MM.1S (cell line): ENCODE data around the gene FBN2.

Experiments
- DNase-seq: peaks from one replicate; pipeline ENCODE4 v3.0.0-alpha.2; 2015
- H2AFZ ChIP-seq: fragments of 300-600 bp; sonication (generic); 2 replicates; pipeline ENCODE4 v1.6.0; 2016; ENCODE audit warnings: antibody characterized with exemption, low read length
- H3F3A ChIP-seq: fragments of 300-600 bp; sonication (generic); 2 replicates; pipeline ENCODE4 v1.6.1; 2016; ENCODE audit warnings: mild to moderate bottlenecking, antibody characterized with exemption, low read length, moderate library complexity, mixed read lengths; ENCODE audit not compliant: insufficient read depth
- H3K27ac ChIP-seq: fragments of 300-600 bp; sonication (generic); 2 replicates; pipeline ENCODE4 v1.5.1; 2016; ENCODE audit warnings: mild to moderate bottlenecking, low read length
- H3K27me3 ChIP-seq: fragments of 300-600 bp; sonication (generic); replicated peaks from 2 replicates; pipeline ENCODE4 v1.6.0; 2016; ENCODE audit warnings: low read length; ENCODE audit not compliant: insufficient read depth
- H3K36me3 ChIP-seq: fragments of 300-600 bp; sonication (generic); replicated peaks from 2 replicates; pipeline ENCODE4 v1.6.1; 2016; ENCODE audit warnings: mild to moderate bottlenecking, low read length, mixed read lengths; ENCODE audit not compliant: insufficient read depth
- H3K4me1 ChIP-seq: fragments of 300-600 bp; sonication (generic); 2 replicates; pipeline ENCODE4 v1.6.1; 2016; ENCODE audit warnings: low read length, mixed read lengths
- H3K4me2 ChIP-seq: fragments of 300-600 bp; sonication (generic); 2 replicates; pipeline ENCODE4 v1.6.0; 2016; ENCODE audit warnings: low read depth, low read length
- H3K4me3 ChIP-seq: fragments of 300-600 bp; sonication (generic); 2 replicates; pipeline ENCODE4 v1.5.1; 2016; ENCODE audit warnings: low read length, mixed read lengths
- H3K79me2 ChIP-seq: fragments of 300-600 bp; sonication (generic); 2 replicates; pipeline ENCODE4 v1.6.1; 2016; ENCODE audit warnings: mixed run types, low read length, mixed read lengths
- H3K9ac ChIP-seq: fragments of 300-600 bp; sonication (generic); 2 replicates; pipeline ENCODE4 v1.6.1; 2016; ENCODE audit warnings: low read length, mixed read lengths
- H3K9me2 ChIP-seq: fragments of 300-600 bp; sonication (generic); replicated peaks from 2 replicates; pipeline ENCODE4 v1.6.1; 2016; ENCODE audit warnings: mild to moderate bottlenecking, low read length, mixed read lengths; ENCODE audit not compliant: insufficient read depth
- H3K9me3 ChIP-seq: fragments of 300-600 bp; sonication (generic); replicated peaks from 2 replicates; pipeline ENCODE4 v1.6.1; 2016; ENCODE audit warnings: mild to moderate bottlenecking, low read length, mixed read lengths; ENCODE audit not compliant: insufficient read depth
- H4K20me1 ChIP-seq: fragments of 300-600 bp; sonication (generic); 2 replicates; pipeline ENCODE4 v1.6.1; 2016; ENCODE audit warnings: mild to moderate bottlenecking, low read length, moderate library complexity, mixed read lengths; ENCODE audit not compliant: insufficient read depth
- CTCF ChIP-seq: fragments of 300-600 bp; sonication (generic); IDR thresholded peaks from 2 replicates; pipeline ENCODE4 v1.5.1; 2016; ENCODE audit warnings: antibody characterized with exemption, low read length, mixed read lengths
- EZH2 ChIP-seq: fragments of 300-600 bp; sonication (generic); optimal IDR thresholded peaks from 2 replicates; pipeline ENCODE3; 2017; ENCODE audit warnings: low read depth, mild to moderate bottlenecking, antibody characterized with exemption, low read length, mixed read lengths
- EZH2phosphoT487 ChIP-seq: fragments of 300-600 bp; sonication (generic); IDR thresholded peaks from 2 replicates; pipeline ENCODE4 v1.6.1; 2018; ENCODE audit warnings: antibody characterized with exemption, low read length

FBN2 gene

GRCh38 chr5:128252756-128253155, 285.3 kb downstream of the FBN2 start:
- no peak overlapping the region for H3K4me2 ChIP-seq
- H3F3A ChIP-seq: no peaks in the 10 kb centered on the region
- TF ChIP-seq CTCF: no peak
- no peak for TF ChIP-seq EZH2phosphoT487
- TF ChIP-seq EZH2: no peak
- H3K4me3 ChIP-seq: no peak overlapping the region
- H3K9ac ChIP-seq: no peak overlapping the region
- H3K79me2 ChIP-seq: no peaks in the 10 kb centered on the region
- H3K27me3 ChIP-seq: no peaks in the 10 kb centered on the region
- no peaks in the 10 kb centered on the region for H4K20me1 ChIP-seq
- no peaks in the 10 kb centered on the region for H3K36me3 ChIP-seq
- H3K9me2 ChIP-seq: no peaks in the 10 kb centered on the region
- H3K9me3 ChIP-seq: no peaks in the 10 kb centered on the region
- DNase-seq: no peak
- no peak overlapping the region for H3K27ac ChIP-seq
- no peaks in the 10 kb centered on the region for H3K4me1 ChIP-seq
- no peak overlapping the region for H2AFZ ChIP-seq

- Histone ChIP-seq H3K4me3 (no peak overlapping the region), H3K27me3 (no peaks in the 10 kb centered on the region), H3K79me2 (no peaks in the 10 kb centered on the region), H3F3A (no peaks in the 10 kb centered on the region), H3K4me2 (no peak overlapping the region), H3K27ac (no peak overlapping the region), H3K36me3 (no peaks in the 10 kb centered on the region), H3K9ac (no peak overlapping the region), H3K4me1 (no peaks in the 10 kb centered on the region), H2AFZ (no peak overlapping the region), H3K9me2 (no peaks in the 10 kb centered on the region), H3K9me3 (no peaks in the 10 kb centered on the region), H4K20me1 (no peaks in the 10 kb centered on the region)
- TF ChIP-seq CTCF (no peak), EZH2phosphoT487 (no peak), EZH2 (no peak)
- no peak for DNase-seq
Measured at GRCh38 chr5:128252196-128252595, 285.8 kb downstream of the FBN2 start.

GRCh38 chr5:128245974-128246373, 292.1 kb downstream of the FBN2 start:
- DNase-seq: no peak
- Histone ChIP-seq H3K4me2 (no peak overlapping the region), H3K27ac (no peak overlapping the region), H3K9ac (no peak overlapping the region), H2AFZ (no peak overlapping the region), H3K79me2 (no peaks in the 10 kb centered on the region), H4K20me1 (no peaks in the 10 kb centered on the region), H3K4me1 (no peaks in the 10 kb centered on the region), H3K36me3 (no peaks in the 10 kb centered on the region), H3K9me3 (no peaks in the 10 kb centered on the region), H3K9me2 (no peaks in the 10 kb centered on the region), H3F3A (no peaks in the 10 kb centered on the region), H3K4me3 (no peak overlapping the region), H3K27me3 (no peaks in the 10 kb centered on the region)
- TF ChIP-seq CTCF (no peak), EZH2 (no peak), EZH2phosphoT487 (no peak)
